AG20443 (cell line): ENCODE results near the gene BAZ2A.
"Not testable (repeated sequence)": the region's sequence is repeated elsewhere in the genome, so short reads cannot be mapped to it uniquely, and the experiment has no call there.

ENCODE experiments used
- DNase-seq: peaks from one replicate; pipeline ENCODE4 v3.0.0; 2012; ENCODE audit warnings: low spot score, mixed read lengths

BAZ2A gene

DNA sequence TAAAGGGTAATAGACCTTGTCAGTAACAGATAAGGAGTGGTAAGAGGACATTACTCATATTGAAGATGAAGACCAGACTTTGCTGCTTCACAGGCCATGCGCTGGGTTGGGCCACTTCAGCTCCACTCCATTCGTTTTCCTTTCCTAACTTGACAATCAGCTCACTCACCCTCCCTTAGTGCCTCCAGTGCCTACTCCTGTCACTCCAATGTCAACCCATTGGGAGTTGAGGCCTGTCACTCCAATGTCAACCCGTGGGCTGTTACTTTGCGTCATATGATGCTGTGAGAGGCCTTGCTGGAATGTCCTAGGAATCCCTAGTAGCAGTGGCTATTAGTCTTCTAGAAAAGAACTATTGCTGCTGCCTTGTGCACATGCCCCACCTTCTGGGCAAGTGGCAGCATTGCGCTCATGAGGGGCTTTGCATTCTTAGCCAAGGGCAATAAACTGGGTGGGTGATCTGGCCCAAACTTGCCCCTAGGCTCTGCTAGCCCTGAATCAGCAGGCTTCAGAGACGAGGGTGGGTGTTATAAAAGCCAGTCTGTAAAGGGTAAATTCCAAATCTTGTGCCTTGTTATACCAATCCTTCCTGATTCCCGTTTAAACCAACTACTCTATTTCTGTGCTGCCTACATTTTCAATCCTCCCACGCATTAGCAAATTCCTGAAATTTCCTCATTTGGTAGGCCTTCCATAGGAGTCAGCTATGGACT lies 36.1 kb downstream of the BAZ2A start:
- DNase-seq: peak; percentile 87

GRCh38 chr12:56591961-56592360 lies 38.2 kb downstream of the BAZ2A start:
- peak; percentile 51 for DNase-seq

DNA sequence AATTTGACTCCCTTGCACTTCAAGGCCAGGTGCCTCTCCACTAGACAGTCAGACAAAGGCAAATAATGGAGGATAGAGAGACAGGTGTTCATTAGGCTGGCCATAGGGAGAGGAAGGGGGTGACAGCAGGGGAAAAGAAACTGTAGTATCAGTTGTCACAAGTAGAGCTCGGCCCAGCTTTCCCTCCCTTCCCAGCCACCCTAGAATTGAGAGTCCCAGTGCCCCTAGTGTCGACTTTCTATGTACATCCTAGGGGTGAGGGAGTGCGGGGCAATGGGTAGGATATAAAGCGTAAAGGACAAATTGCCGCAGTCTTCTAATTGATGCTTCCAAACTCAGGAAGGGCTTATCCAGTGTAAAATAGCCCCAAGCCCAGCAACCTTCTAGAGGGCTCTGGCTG lies 39.0 kb downstream of the BAZ2A start:
- DNase-seq: no peak

DNA sequence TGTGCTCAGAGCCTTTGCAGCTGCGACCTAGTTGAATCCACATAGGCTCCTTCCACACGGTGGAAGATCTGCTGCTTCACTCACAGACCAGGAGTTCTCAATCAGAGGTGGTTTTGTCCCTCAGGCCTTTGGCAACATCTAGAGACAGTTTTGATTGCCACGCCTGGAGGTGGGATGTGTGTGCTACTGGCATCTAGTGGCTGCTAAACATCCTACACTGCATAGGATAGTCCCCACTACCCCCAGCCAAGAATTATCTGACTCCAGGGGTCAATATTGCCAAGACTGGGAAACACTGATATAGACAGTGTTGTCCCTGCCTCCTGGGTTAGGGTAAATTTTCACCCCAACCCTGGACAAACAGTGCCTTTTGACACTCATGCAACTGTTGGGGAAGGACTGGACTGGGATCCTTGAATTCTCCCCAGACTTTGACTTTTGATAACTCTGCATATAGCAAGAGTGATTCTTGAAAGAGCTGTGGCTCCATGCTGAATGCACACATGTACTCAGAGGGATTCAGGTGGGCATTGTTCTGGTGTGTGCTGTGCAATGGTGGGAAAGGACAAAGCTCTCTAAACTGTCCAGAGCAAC lies 39.8 kb downstream of the BAZ2A start:
- no peak for DNase-seq

- DNase-seq: no peak
Measured at GRCh38 chr12:56589783-56590182, 40.3 kb downstream of the BAZ2A start.

DNA sequence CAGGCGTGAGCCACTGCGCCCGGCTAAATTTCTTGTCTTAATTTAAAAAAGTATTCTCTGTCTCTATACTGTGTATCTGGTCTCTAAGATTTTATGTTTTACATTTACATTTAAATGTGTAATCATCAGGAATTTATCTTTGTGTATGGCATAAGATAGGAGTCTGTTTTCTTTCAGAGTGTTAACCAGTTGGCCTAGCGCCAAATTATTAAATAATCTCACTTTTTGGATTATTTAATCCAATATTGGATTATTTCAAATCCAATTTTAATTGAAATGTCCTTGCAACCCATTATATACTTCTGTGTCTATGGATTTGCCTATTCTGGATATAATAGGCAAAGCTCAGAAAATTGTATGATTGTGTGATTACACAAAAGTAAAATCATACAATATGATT lies 45.0 kb downstream of the BAZ2A start:
- no peak for DNase-seq

- DNase-seq: no peak
Measured at GRCh38 chr12:56581418-56582145, 48.5 kb downstream of the BAZ2A start.

GRCh38 chr12:56578983-56579546 lies 51.1 kb downstream of the BAZ2A start:
- no peak for DNase-seq

DNA sequence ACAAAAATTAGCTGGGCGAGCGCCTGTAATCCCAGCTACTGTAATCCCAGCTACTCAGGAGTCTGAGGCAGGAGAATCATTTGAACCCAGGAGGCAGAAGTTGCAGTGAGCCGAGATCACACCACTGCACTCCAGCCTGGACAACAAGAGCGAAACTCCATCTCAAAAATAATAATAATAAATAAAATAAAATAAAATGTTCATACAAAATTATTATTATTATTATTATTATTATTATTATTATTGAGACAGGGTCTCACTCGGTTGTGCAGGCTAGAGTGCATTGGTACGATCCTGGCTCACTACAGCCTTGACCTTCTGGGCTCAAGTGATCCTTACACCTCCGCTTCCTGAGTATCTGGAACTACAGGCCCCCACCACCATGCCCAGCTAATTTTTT lies 52.9 kb downstream of the BAZ2A start:
- not testable (repeated sequence) for DNase-seq

GRCh38 chr12:56574210-56574609 lies 55.9 kb downstream of the BAZ2A start:
- no peak for DNase-seq

- DNase-seq: no peak
Measured at GRCh38 chr12:56572288-56572687, 57.8 kb downstream of the BAZ2A start.

- DNase-seq: no peak
Measured at GRCh38 chr12:56571121-56571520, 59.0 kb downstream of the BAZ2A start.

GRCh38 chr12:56568146-56568545 lies 62.0 kb downstream of the BAZ2A start:
- no peak for DNase-seq

DNA sequence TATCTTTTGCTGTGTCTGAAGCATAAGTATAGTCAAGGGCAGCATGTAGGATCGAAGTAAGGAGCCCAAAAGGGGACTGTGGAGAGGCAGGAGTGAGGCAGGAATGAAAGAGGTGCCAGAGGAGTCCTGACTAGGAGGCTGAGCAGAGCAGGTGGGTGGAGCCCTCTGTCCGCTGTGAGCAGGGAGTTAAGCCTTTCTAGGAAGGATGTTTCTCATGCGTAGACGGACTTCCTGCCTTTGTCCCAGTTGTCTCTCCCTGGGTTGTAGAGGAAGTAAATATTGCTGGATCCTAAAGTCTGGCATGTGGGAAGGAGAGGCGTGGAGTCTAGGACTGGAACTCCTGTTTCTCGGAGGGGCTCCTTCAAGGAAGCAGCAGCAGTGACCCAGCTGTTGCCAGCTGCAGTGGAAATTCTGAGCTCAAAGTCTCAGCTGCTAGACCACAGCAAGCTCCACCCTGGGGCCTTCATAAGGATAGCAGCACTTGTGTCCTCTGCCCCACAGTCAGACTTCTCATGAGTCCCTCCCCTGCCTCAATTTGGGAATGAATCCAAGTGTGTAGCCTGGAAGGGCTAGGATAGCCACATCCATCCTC lies 64.5 kb downstream of the BAZ2A start:
- DNase-seq: peak; percentile 76

GRCh38 chr12:56551070-56551469 lies 79.1 kb downstream of the BAZ2A start:
- DNase-seq: no peak

GRCh38 chr12:56546680-56547079 lies 83.4 kb downstream of the BAZ2A start:
- no peak for DNase-seq
